ENCODE measurements around the gene MET. TPM values are rescaled to one million over a fixed set of nuclear protein-coding genes. Genes with fewer than 3 reads are reported as not detected.

The MET gene
- total RNA-seq, 1 donor from 2014 or later, result 46.0 TPM

DNA sequence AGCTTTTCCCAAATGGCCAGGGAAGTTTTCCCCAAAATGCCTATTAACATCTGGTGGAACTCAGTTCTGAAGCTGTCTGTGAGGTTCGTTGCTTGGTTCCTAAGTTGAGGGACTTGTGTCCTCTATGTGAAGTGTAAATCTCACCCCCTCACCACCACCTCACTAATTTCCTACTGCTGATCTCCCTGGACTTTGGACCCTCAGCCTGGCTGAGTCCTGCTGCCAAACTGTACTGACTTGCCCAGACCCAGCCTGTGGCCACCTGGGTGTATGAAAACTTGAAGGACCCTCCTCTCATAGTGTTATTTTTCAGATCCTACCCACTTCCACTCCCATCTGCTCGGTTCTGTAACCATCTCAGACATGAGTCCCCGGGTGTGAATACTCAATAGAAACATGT lies 94.9 kb downstream of the MET start:
- H3K27me3 Mint-ChIP-seq, result no peaks in the 10 kb centered on the region
- H3K9me3 Mint-ChIP-seq (ENCODE audit: low read depth), result no peaks in the 10 kb centered on the region
- H3K27ac Mint-ChIP-seq, result no peak overlapping the region
- TF ChIP-seq, protein P1, sequence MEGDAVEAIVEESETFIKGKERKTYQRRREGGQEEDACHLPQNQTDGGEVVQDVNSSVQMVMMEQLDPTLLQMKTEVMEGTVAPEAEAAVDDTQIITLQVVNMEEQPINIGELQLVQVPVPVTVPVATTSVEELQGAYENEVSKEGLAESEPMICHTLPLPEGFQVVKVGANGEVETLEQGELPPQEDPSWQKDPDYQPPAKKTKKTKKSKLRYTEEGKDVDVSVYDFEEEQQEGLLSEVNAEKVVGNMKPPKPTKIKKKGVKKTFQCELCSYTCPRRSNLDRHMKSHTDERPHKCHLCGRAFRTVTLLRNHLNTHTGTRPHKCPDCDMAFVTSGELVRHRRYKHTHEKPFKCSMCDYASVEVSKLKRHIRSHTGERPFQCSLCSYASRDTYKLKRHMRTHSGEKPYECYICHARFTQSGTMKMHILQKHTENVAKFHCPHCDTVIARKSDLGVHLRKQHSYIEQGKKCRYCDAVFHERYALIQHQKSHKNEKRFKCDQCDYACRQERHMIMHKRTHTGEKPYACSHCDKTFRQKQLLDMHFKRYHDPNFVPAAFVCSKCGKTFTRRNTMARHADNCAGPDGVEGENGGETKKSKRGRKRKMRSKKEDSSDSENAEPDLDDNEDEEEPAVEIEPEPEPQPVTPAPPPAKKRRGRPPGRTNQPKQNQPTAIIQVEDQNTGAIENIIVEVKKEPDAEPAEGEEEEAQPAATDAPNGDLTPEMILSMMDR (IDR thresholded peaks at IDR 0.05; ENCODE audit: unreplicated experiment), result no peak
- H3K36me3 Mint-ChIP-seq (ENCODE audit: insufficient read depth), result peaks cover 35% of the 10 kb centered on the region
- DNase-seq (ENCODE audit: low spot score, unreplicated experiment), result no peak
- H3K4me1 Mint-ChIP-seq (ENCODE audit: low read depth), result peaks cover 10% of the 10 kb centered on the region
- no peak overlapping the region for H3K4me3 Mint-ChIP-seq (ENCODE audit: low read depth)

DNA sequence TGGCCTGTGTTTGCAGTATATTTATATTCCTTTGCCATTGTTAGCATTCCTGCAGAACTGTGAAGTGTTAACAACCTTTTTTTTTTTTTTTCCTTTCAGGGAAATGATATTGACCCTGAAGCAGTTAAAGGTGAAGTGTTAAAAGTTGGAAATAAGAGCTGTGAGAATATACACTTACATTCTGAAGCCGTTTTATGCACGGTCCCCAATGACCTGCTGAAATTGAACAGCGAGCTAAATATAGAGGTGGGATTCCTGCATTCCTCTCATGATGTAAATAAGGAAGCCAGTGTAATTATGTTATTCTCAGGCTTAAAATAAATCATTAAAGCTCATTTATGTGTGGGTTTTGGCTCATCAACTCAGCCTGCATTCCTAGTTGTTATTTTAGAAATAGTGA lies 97.5 kb downstream of the MET start:
- Mint-ChIP-seq H3K4me1 (ENCODE audit: low read depth) (peaks cover 17% of the 10 kb centered on the region), H3K27ac (no peak overlapping the region), H3K36me3 (ENCODE audit: insufficient read depth) (peaks cover 45% of the 10 kb centered on the region), H3K9me3 (ENCODE audit: low read depth) (no peaks in the 10 kb centered on the region), H3K27me3 (no peaks in the 10 kb centered on the region), H3K4me3 (ENCODE audit: low read depth) (no peak overlapping the region)
- no peak for DNase-seq (ENCODE audit: low spot score, unreplicated experiment)
- TF ChIP-seq, protein P1 (IDR thresholded peaks at IDR 0.05; ENCODE audit: unreplicated experiment), result no peak

- no peaks in the 10 kb centered on the region for H3K9me3 Mint-ChIP-seq (ENCODE audit: low read depth)
- H3K4me1 Mint-ChIP-seq (ENCODE audit: low read depth), result peaks cover 17% of the 10 kb centered on the region
- peaks cover 38% of the 10 kb centered on the region for H3K36me3 Mint-ChIP-seq (ENCODE audit: insufficient read depth)
- no peak for DNase-seq (ENCODE audit: low spot score, unreplicated experiment)
- TF ChIP-seq, protein P1 (IDR thresholded peaks at IDR 0.05; ENCODE audit: unreplicated experiment), result no peak
- no peak overlapping the region for H3K27ac Mint-ChIP-seq
- H3K27me3 Mint-ChIP-seq, result no peaks in the 10 kb centered on the region
- no peak overlapping the region for H3K4me3 Mint-ChIP-seq (ENCODE audit: low read depth)
Measured at GRCh38 chr7:116770941-116771340, 98.9 kb downstream of the MET start.

DNA sequence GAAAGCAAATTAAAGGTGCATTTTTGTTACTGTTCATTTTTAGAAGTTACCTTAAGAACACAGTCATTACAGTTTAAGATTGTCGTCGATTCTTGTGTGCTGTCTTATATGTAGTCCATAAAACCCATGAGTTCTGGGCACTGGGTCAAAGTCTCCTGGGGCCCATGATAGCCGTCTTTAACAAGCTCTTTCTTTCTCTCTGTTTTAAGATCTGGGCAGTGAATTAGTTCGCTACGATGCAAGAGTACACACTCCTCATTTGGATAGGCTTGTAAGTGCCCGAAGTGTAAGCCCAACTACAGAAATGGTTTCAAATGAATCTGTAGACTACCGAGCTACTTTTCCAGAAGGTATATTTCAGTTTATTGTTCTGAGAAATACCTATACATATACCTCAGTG lies 99.6 kb downstream of the MET start:
- Mint-ChIP-seq H3K9me3 (ENCODE audit: low read depth) (no peaks in the 10 kb centered on the region), H3K27me3 (no peaks in the 10 kb centered on the region), H3K36me3 (ENCODE audit: insufficient read depth) (peaks cover 39% of the 10 kb centered on the region), H3K4me3 (ENCODE audit: low read depth) (no peak overlapping the region), H3K27ac (no peak overlapping the region), H3K4me1 (ENCODE audit: low read depth) (peaks cover 21% of the 10 kb centered on the region)
- TF ChIP-seq, protein P1 (IDR thresholded peaks at IDR 0.05; ENCODE audit: unreplicated experiment), result no peak
- no peak for DNase-seq (ENCODE audit: low spot score, unreplicated experiment)

GRCh38 chr7:116772423-116772863 lies 100.4 kb downstream of the MET start:
- H3K4me3 Mint-ChIP-seq (ENCODE audit: low read depth), result no peak overlapping the region
- no peak for DNase-seq (ENCODE audit: low spot score, unreplicated experiment)
- TF ChIP-seq, protein P1 (IDR thresholded peaks at IDR 0.05; ENCODE audit: unreplicated experiment), result no peak
- no peaks in the 10 kb centered on the region for H3K27me3 Mint-ChIP-seq
- H3K36me3 Mint-ChIP-seq (ENCODE audit: insufficient read depth), result peaks cover 39% of the 10 kb centered on the region
- H3K27ac Mint-ChIP-seq, result peak overlapping the region; percentile 81
- no peaks in the 10 kb centered on the region for H3K9me3 Mint-ChIP-seq (ENCODE audit: low read depth)
- peaks cover 19% of the 10 kb centered on the region for H3K4me1 Mint-ChIP-seq (ENCODE audit: low read depth)
